HG03565 (cell line): ENCODE data around the gene RASA3.

Experiments
- ATAC-seq: cut with Tn5 transposase; IDR thresholded peaks from one replicate; pipeline ENCODE4 v1.9.1; 2021; ENCODE audit warnings: mild to moderate bottlenecking, moderate library complexity; ENCODE audit not compliant: unreplicated experiment

RASA3 gene

GRCh38 chr13:114013952-114014629 is 118.3 kb downstream of the RASA3 start:
- no peak for ATAC-seq

DNA sequence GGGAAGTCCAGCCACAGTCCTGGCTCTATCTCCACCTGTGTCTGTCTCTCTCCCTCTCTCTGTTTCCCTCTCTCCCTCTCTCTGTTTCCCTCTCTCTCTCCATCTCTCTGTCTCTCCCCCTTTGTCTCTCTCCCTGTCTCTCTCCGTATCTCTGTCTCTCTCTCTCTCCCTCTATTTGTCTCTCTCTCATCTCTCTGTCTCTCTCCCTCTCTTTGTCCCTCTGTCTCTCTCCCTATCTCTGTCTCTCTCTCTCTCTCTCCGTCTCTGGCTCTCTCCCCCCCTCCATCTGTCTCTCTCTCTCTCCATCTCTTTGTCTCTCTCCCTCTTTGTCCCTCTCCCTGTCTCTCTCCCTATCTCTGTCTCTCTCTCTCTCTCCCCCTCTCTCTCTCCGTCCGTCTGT is 119.1 kb downstream of the RASA3 start:
- no peak for ATAC-seq

GRCh38 chr13:114012921-114013320 is 119.5 kb downstream of the RASA3 start:
- ATAC-seq, result no peak

GRCh38 chr13:114012141-114012540 is 120.3 kb downstream of the RASA3 start:
- no peak for ATAC-seq

GRCh38 chr13:114011226-114011625 is 121.2 kb downstream of the RASA3 start:
- ATAC-seq, result no peak

- no peak for ATAC-seq
Observed at GRCh38 chr13:114010401-114011101, 121.9 kb downstream of the RASA3 start.

- no peak for ATAC-seq
Observed at GRCh38 chr13:114009590-114010400, 122.6 kb downstream of the RASA3 start.

DNA sequence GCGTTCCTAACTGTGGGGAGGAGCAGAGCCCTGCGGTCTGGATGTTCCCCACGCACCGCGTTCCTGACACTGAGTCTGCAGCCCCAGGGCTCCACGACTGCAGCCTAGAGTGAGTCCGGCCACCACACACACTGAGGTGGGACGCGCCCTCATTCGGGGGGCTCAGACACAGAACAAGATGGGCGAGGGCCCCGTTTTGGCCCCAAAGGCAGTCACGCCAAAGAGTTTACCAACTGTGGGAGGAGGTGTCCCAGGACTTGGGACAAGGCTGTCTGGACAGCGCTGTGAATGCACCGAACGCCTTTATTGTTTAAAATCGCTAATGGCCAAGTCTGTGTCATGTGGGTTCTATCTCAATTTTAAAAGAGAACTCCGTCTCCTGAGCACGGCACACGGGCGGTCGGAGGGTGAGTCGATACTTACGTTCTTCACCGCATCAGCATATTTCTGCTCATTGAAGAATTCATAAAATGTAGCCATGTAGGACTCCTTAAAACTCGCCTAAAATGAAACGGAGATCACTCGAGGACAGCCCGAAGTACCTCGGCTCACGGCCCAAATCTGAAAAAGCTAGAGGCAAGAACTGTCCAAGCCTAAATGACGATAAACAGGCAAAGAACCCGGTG is 123.3 kb downstream of the RASA3 start:
- ATAC-seq, result no peak

- no peak for ATAC-seq
Observed at GRCh38 chr13:114007566-114007965, 124.9 kb downstream of the RASA3 start.

- ATAC-seq, result no peak
Observed at GRCh38 chr13:114005206-114005724, 127.2 kb downstream of the RASA3 start.

DNA sequence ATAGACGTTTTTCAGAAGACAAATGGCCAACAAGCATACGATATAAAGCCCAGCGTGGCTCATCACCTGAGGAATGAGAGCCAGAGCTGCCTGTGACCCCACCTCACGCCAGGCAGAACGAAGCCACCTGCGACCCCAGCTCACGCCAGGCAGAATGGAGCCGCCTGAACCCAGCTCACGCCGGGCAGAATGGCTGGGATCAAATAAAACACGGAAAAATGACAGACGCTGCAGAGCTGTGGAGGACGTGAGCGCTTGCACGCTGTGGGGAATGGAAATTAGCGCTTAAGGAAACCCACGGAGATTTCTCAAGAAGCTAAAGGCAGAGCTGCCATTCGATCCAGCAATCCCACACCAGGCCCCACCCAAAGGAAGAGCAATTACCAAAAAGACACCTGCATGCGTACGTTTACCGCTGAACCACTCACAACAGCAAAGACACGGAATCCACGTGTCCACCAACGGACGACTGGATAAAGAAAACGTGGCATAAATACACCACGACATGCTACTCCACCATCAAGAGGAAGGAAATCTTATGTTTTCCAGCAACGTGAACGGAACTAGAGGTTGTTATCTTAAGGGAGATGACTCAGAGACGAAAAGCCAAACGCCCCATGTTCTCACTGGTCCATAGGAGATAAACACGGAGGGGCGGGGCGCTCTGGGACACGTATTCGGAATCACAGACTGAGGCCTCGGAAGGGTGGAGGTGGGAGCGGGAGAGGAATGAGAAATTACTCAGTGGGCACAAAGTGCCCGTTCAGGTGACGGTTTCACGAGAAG is 127.8 kb downstream of the RASA3 start:
- no peak for ATAC-seq

DNA sequence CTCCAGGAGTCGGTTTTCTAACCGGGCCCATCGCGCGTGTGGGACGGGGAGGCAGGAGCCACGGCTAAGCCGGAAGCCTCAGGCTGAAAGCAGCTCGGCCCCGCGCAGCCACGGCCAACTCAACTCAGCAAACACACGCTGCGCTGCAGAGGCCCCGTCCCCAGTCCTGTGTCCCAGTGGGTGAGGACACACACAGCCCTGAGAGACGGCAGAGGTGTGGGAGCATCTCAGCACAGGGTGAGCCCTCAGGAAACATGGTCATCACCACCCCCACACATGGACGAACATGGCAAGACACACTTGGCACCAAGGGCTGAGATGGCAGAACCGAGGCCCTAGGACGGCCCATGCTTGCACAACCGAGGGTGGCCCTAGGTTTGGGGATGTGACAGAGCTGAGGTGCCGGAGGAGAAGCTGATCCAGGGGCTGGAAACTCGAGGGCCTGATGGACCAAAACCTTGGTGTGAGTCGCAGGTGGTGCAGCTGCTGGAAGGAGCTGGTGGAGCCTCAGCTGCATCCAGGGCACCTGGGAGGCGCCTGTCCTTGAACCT is 129.6 kb downstream of the RASA3 start:
- no peak for ATAC-seq

DNA sequence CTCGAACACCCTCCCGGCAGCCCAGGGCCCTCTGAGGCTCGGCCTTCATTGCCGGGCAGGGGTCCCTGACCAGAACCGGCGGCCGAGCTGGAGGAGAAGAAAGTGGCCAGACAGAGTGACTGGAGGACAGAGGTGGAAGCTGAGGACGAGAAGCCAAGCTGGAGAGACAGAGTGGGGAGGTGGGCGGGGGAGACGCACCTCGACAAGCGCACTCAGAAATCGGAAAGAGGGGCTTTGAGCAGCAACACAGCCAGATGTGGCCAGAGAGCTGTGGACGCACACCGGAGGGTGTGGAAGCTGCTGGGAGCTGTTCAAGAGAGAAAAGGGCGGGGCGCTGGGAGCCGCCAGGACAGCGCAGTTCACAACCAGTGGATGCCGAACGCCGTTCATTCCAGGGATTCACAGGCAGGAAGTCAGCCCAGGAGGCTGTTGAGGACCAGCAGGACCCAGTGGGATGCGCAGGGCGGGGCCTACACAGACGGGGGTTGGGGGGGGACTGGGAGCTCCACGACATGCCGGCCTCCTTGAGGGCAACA is 130.3 kb downstream of the RASA3 start:
- no peak for ATAC-seq

DNA sequence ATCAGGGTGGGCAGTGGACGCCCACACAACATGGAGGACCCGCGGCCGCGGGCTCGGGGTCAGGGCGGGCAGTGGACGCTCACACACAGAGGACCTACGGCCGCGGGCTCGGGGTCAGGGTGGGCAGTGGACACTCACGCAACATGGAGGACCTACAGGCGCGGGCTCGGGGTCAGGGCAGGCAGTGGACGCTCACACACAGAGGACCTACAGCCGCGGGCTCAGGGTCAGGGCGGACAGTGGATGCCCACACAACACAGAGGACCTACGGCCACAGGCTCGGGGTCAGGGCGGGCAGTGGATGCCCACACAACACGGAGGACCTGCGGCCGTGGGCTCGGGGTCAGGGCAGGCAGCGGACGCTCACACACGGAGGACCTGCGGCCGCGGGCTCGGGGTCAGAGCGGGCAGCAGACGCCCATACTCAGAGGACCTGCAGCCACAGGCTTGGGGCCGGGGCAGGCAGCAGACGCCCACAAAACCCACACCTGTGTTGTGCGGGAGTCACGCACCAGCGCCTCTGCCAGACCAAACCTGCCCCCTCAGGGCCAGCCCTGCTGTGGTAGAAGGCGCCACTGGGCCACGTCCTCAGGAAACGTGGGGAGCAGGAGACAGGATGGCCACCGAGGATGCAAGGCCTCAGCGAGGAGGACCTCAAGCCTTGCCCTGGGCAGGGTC is 131.0 kb downstream of the RASA3 start:
- no peak for ATAC-seq

GRCh38 chr13:114000151-114001040 is 132.0 kb downstream of the RASA3 start:
- ATAC-seq, result no peak

- no peak for ATAC-seq
Observed at GRCh38 chr13:113999618-113999910, 132.9 kb downstream of the RASA3 start.

DNA sequence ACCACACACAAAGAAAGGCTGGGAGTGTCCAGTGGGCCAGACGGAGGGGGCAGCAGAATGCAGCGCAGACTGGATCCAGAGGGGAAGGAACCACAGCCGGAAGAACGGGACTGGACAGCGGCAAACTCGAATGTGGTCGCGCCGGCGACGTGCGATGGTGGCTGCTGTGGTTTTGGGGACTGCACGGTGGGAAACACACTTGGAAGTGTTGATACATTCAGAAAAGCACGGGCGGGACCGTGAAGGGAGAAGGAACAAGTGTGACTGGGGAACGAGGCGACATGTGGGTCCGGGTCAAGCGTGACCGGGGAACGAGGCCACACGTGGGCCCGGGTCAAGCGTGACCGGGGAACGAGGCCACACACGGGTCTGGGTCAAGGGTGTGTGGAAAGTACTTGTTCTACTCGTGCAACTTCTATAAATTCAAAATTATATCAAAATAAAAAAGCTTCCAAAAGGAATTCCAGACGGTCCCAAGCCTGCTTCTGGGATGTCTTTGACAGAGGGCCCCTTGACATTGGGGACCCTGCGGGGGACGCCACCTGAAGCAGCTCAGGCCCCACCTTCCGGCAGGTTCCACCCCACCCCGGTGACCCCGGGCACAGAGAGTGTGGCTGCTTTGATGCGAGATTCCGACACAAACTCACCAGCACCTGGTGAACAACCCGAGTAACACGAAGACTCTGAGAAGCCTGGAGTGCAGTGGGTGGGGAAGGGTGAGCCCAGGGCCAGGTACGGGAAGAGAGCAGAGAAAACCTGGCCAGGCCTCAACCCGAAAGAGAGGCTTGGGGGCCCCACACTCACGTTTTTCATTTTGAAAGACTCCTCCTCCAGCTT is 133.4 kb downstream of the RASA3 start:
- no peak for ATAC-seq
